Fibroblast of pulmonary artery (primary cell): ENCODE measurements around the gene MAP2.

ENCODE experiments used
- DNase-seq: peaks from one replicate; pipeline ENCODE4 v3.0.0-alpha.2; 2010; ENCODE audit warnings: low read depth
- H3K4me3 ChIP-seq: replicated peaks from 2 replicates; pipeline ENCODE4 v1.5.1; 2011; ENCODE audit warnings: low read depth, mild to moderate bottlenecking, control low read depth, low read length, moderate library complexity
- CTCF ChIP-seq: IDR thresholded peaks from 2 replicates; pipeline ENCODE4 v1.5.1; 2011; ENCODE audit warnings: mild to moderate bottlenecking, control low read depth, low read length, inconsistent platforms; ENCODE audit errors: missing control alignments

Gene MAP2

GRCh38 chr2:209648714-209649113 is 224.9 kb downstream of the MAP2 start:
- TF ChIP-seq CTCF: no peak
- H3K4me3 ChIP-seq: no peak overlapping the region
- peak; percentile 69 for DNase-seq

- no peak for TF ChIP-seq CTCF
- no peak overlapping the region for H3K4me3 ChIP-seq
- DNase-seq: no peak
Measured at GRCh38 chr2:209653134-209653533, 229.3 kb downstream of the MAP2 start.

- no peak for DNase-seq
- no peak for TF ChIP-seq CTCF
- no peak overlapping the region for H3K4me3 ChIP-seq
Measured at GRCh38 chr2:209661286-209661894, 237.5 kb downstream of the MAP2 start.

GRCh38 chr2:209662021-209662420 is 238.2 kb downstream of the MAP2 start:
- DNase-seq: no peak
- no peak overlapping the region for H3K4me3 ChIP-seq
- no peak for TF ChIP-seq CTCF

GRCh38 chr2:209663139-209663538 is 239.3 kb downstream of the MAP2 start:
- H3K4me3 ChIP-seq: no peak overlapping the region
- TF ChIP-seq CTCF: no peak
- DNase-seq: peak; percentile 25

GRCh38 chr2:209663656-209664055 is 239.8 kb downstream of the MAP2 start:
- no peak overlapping the region for H3K4me3 ChIP-seq
- TF ChIP-seq CTCF: no peak
- no peak for DNase-seq

GRCh38 chr2:209666296-209666695 is 242.4 kb downstream of the MAP2 start:
- no peak for DNase-seq
- no peak overlapping the region for H3K4me3 ChIP-seq
- TF ChIP-seq CTCF: no peak
